T-helper 2 cell treated with Interferon-gamma antibody and Interleukin-4, amounts not matched to agents 100 ng/mL and 5 ng/mL, for 36 hours (primary cell): ENCODE measurements around the gene IREB2. TPM values are rescaled to one million over a fixed set of nuclear protein-coding genes. Genes with fewer than 3 reads are reported as not detected.

Source experiments
- intact Hi-C: fragments of 100-400 bp; cut with micrococcal nuclease; formaldehyde crosslinking; loops from one replicate; pipeline ENCODE4 v1.15.1; 2023
- total RNA-seq: library from RNA; stranded (reverse); gene quantifications from 2 replicates; pipeline ENCODE4 v1.2.3, GENCODE V29; 2022

The IREB2 gene
- total RNA-seq, 1 donor from 2014 or later: 72.8 TPM

DNA sequence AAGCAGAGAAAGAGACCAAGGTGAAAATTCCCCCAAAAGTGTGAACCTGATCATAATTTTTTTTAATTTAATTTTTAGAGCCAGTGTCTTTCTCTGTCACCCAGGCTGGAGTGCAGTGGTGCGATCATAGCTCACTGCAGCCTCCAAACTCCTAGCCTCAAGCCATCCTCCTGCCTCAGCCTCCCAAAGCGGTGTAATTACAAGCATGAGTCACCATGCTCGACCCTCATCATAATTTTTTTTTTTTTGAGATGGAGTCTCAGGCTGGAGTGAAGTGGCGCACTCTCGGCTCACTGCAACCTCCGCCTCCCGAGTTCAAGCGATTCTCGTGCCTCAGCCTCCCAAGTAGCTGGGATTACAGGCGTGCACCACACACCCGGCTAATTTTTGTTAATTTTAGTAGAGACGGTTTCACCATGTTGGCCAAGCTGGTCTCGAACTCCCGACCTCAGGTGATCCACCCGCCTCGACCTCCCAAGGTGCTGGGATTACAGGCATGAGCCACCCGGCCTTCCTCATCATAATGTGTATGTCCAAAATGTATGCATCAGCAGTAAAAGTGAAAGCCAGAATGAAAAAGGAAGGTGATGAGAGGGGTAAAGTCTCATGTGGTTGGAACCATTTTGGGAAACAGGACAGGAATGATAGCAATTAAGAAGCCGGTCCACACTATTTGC lies 101.6 kb downstream of the IREB2 start:
- intact Hi-C loops: loop anchor here (1.0 to 5.0 kb wide), 4 partner anchors 32 to 333 kb away; partner anchors contain the start of genes HYKK, IREB2, MORF4L1 and SKIC8

DNA sequence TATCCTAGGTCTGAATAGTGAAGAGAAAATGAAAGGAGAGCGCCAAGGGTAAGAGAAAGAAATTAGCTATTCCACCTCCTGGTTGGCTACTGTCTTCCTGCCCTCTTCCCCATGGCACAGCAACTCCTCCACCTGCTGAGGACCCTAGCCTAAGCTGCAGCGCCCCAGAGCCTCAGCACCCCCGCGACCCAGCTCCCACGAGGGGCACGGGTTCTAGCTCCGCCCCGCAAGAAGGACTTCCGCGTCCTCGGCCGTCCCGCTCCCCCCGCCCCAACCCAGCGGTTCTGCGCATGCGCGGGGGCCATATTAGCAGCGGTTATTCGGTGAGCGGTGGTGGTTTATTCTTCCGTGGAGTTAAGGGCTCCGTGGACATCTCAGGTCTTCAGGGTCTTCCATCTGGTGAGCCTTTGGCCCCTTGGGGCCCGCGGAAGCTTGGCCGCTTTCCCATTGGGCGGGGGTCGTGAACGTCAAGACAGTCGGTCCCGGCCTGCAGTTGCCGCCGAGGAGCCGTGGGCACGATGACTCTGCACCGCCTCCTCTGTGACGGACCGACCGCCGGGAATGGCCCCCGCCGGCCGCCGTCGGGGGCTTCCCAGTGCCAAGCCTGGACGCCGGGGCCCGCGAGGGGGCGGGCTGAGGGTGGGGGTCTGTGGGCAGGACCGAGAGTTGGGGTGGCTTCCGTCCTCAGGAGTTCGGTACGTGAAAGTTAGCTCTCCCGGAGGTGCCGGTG lies 102.3 kb downstream of the IREB2 start, which contains the start of gene PSMA4:
TSS of gene PSMA4 (plus strand) at position 304 of the 730 bp plus-strand sequence. CDS start 1,484 bp downstream, outside the sequence.
- intact Hi-C loops: loop anchor here (1.0 to 5.0 kb wide), 4 partner anchors 33 to 332 kb away; partner anchors contain the start of genes HYKK, IREB2, MORF4L1 and SKIC8

GRCh38 chr15:78540871-78541743 lies 103.1 kb downstream of the IREB2 start:
- intact Hi-C loops: loop anchor here (1.0 to 5.0 kb wide), 5 partner anchors 25 to 331 kb away; partner anchors contain the start of genes HYKK, IREB2, MORF4L1 and SKIC8

DNA sequence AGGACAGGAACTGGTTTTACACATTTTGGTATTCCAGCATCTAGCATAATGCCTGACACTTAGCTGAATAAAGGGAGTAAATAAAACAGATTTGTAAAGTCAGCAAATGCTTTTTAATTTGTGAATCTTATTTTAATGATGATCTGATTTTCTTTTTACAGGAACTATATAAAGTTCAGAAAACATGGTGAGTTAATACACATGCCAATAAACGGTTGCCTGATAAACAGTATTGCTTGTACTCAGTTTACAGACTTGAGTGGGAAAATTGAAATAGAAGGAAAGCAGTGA lies 103.7 kb downstream of the IREB2 start:
- intact Hi-C loops: loop anchor here (1.0 to 5.0 kb wide), 2 partner anchors 25 to 331 kb away; partner anchors contain the start of gene MORF4L1

GRCh38 chr15:78542647-78543046 lies 104.6 kb downstream of the IREB2 start:
- intact Hi-C loops: loop anchor here (5.0 kb wide), 1 partner anchor 330 kb away; the partner anchor contains the start of gene MORF4L1

- intact Hi-C loops: no loop called here
These were observed 112.2 kb downstream of the IREB2 start for GRCh38 chr15:78550194-78550593.

DNA sequence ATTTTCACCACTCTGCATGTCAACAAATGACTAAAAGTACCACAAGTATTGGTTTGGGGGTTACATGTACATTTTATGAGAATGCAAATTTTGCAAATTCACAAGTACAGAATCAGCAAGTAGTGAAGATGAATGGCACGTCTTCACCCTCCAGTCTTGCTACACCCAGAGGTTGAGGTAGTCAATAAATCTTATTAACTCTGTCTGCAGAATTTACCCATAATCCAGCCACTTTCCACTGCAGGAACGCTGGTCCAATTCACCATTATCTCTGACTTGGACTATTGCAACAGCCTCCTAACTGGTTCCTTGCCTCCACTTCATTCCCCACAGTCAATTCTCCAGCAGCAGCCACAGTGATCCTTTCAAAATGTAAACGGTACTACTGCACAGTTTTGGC lies 112.8 kb downstream of the IREB2 start:
- intact Hi-C loops: no loop called here

Other genes starting within 250 kb of the IREB2 start
- not detected in 2 replicates for gene ACSBG1, start 203.7 kb upstream of the IREB2 start, total RNA-seq
- 39.2 and 39.5 TPM in 2 replicates for gene DNAJA4, start 173.7 kb upstream of the IREB2 start, total RNA-seq
- 46.0 and 46.2 TPM in 2 replicates for gene SKIC8, start 138.6 kb upstream of the IREB2 start, total RNA-seq
- gene CRABP1, start 97.9 kb upstream of the IREB2 start, total RNA-seq: 0.52 TPM in 1 of 2 replicates, not detected in the other
- gene HYKK, start 69.4 kb downstream of the IREB2 start, total RNA-seq: 0.77 and 1.2 TPM in 2 replicates
- 292 TPM in 2 replicates for gene PSMA4, start 102.2 kb downstream of the IREB2 start, total RNA-seq
- gene CHRNA5, start 127.3 kb downstream of the IREB2 start, total RNA-seq: 3.8 and 5.0 TPM in 2 replicates
- gene CHRNA3, start 182.8 kb downstream of the IREB2 start, total RNA-seq: not detected in 2 replicates
- not detected in 2 replicates for gene CHRNB4, start 203.0 kb downstream of the IREB2 start, total RNA-seq